Skeletal muscle satellite cell (primary cell): ENCODE measurements around the gene PRM1.
A peak's percentile ranks its signal among the peaks of the same experiment; 100 is the strongest.

Experiments used
- H3K27me3 ChIP-seq: 2 replicates; pipeline ENCODE4 v1.7.0; 2013; ENCODE audit warnings: low read length; ENCODE audit not compliant: control insufficient read depth, insufficient read depth
- H3K36me3 ChIP-seq: 2 replicates; pipeline ENCODE4 v1.7.0; 2013; ENCODE audit warnings: mild to moderate bottlenecking, control low read depth, low read length; ENCODE audit not compliant: insufficient read depth
- H3K4me1 ChIP-seq: 2 replicates; pipeline ENCODE4 v1.7.0; 2013; ENCODE audit warnings: low read length; ENCODE audit not compliant: control insufficient read depth, insufficient read depth
- H3K4me2 ChIP-seq: 2 replicates; pipeline ENCODE4 v1.7.0; 2013; ENCODE audit warnings: mild to moderate bottlenecking, low read length
- H3K4me3 ChIP-seq: 2 replicates; pipeline ENCODE4 v1.7.0; 2013; ENCODE audit warnings: low read length
- H3K9ac ChIP-seq: 2 replicates; pipeline ENCODE4 v1.7.0; 2013; ENCODE audit warnings: mild to moderate bottlenecking, low read depth, low read length, moderate library complexity
- H3K9me3 ChIP-seq: replicated peaks from 2 replicates; pipeline ENCODE4 v1.7.0; 2013; ENCODE audit warnings: mild to moderate bottlenecking, control low read depth, low read length

The PRM1 gene

DNA sequence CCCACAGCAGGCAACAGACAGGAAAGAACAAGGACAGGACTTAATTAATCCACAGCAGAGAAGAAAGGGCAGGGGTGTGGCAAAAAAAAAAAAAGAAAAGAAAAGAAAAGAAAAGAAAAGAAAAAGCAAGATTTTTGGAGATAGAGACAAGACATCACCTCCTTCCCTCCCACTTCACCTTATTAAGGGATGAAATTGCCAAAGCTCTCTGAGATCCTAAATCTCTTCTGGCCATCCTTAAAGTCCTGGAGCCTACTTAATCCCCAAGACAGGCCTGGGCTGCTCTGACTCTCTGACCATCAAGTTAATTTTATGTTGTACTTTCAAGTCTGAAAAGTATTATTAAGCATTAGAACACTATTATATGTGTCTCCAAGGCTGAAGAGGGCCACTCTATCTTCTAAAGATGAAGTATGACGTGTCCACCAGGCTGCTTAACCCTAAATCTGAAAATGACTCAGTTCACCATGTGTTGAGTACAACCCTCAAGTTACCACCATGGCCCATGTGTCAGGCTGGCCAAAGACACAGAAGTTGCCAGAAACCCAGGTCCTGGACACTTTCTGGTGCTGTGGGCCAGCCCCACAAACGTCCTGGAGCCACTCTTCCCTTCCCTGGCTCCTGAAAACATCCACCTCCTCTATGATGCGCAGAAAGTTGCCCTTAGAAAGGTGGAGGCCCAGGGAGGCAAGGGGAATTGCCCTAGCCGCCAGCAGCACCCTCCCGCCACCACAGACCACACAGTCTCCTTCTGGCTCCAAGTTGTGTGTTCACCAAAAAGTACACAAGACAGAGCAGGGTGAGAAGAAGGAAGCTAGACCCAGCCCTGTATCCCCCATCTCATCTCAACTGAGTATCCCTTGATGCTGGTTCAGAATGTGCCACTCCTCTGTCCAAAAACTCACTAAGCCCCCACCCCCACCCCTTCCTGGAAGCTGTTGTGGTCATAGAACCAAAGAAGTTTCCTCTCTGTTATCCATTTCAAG is 27.8 kb downstream of the PRM1 start:
- Histone ChIP-seq H3K4me3 (no peak overlapping the region), H3K27me3 (no peaks in the 10 kb centered on the region)

GRCh38 chr16:11252482-11252931 is 28.6 kb downstream of the PRM1 start:
- Histone ChIP-seq H3K36me3 (no peaks in the 10 kb centered on the region), H3K4me3 (no peak overlapping the region), H3K4me1 (peaks cover 18% of the 10 kb centered on the region)

More for the DNA sequence above, 27.8 kb downstream of the PRM1 start:
- Histone ChIP-seq H3K36me3 (no peaks in the 10 kb centered on the region), H3K9ac (no peak overlapping the region), H3K9me3 (no peaks in the 10 kb centered on the region), H3K4me2 (peak overlapping the region; percentile 96), H3K4me1 (peaks cover 18% of the 10 kb centered on the region)

DNA sequence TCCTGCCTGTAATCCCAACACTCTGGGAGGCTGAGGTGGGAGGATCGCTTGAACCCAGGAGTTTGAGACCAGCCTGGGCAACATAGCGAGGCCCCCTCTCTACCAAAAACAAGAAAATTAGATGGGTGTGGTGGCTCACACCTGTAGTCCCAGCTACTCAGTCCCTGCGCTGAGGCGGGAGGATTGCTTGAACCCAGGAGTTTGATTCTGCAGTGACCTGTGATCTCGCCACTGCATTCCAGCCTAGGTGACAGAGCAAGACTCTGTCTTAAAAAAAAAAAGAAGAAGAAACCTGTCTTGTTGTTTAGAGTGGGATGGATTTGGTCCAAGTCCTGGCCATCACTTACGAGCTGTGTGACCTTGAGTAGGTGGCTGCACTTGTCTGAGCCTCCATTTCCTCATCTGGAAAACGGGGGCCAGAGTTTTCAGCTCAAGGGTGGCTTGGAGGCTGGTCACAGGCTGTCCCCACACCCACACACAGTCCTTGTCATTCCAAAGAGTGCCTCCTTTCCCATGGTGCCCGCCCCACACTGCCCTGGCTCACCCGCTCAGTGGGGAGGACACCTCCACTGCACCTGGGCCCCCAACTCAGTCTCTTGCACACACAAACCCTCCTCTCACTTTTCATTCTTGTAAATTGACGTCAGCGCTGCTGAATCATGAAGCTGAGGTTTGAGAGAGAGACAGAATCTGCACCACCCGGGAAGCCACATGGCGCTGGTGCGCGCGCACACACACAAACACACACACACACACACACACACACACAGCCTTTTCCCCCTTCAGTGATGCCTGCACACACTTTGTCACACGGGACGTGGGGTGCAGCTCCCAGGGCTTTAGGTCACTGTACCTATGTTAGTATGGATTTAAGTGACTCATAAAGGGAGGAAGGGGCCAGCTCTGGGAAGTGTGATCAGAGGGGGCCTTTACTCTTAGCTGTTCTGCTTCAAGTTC is 29.3 kb downstream of the PRM1 start:
- Histone ChIP-seq H3K27me3 (no peaks in the 10 kb centered on the region), H3K4me2 (no peak overlapping the region), H3K4me3 (no peak overlapping the region), H3K4me1 (peaks cover 14% of the 10 kb centered on the region), H3K36me3 (no peaks in the 10 kb centered on the region), H3K9ac (no peak overlapping the region), H3K9me3 (no peaks in the 10 kb centered on the region)

More at GRCh38 chr16:11252482-11252931, 28.6 kb downstream of the PRM1 start:
- H3K9ac ChIP-seq, result no peak overlapping the region
- no peak overlapping the region for H3K4me2 ChIP-seq
- H3K27me3 ChIP-seq, result no peaks in the 10 kb centered on the region
- H3K9me3 ChIP-seq, result no peaks in the 10 kb centered on the region

GRCh38 chr16:11250786-11251524 is 30.2 kb downstream of the PRM1 start:
- Histone ChIP-seq H3K9ac (no peak overlapping the region), H3K36me3 (no peaks in the 10 kb centered on the region), H3K4me3 (no peak overlapping the region), H3K4me1 (peaks cover 13% of the 10 kb centered on the region), H3K4me2 (no peak overlapping the region), H3K9me3 (no peaks in the 10 kb centered on the region), H3K27me3 (no peaks in the 10 kb centered on the region)

GRCh38 chr16:11250091-11250785 is 30.9 kb downstream of the PRM1 start:
- Histone ChIP-seq H3K36me3 (no peaks in the 10 kb centered on the region), H3K4me2 (no peak overlapping the region), H3K4me3 (no peak overlapping the region), H3K27me3 (peaks cover 1% of the 10 kb centered on the region), H3K9me3 (no peaks in the 10 kb centered on the region), H3K9ac (no peak overlapping the region), H3K4me1 (peaks cover 13% of the 10 kb centered on the region)

GRCh38 chr16:11249233-11250061 is 31.7 kb downstream of the PRM1 start:
- no peaks in the 10 kb centered on the region for H3K36me3 ChIP-seq
- no peak overlapping the region for H3K9ac ChIP-seq
- no peaks in the 10 kb centered on the region for H3K9me3 ChIP-seq
- no peak overlapping the region for H3K4me2 ChIP-seq
- H3K4me3 ChIP-seq, result no peak overlapping the region
- peaks cover 3% of the 10 kb centered on the region for H3K27me3 ChIP-seq
- peaks cover 5% of the 10 kb centered on the region for H3K4me1 ChIP-seq

DNA sequence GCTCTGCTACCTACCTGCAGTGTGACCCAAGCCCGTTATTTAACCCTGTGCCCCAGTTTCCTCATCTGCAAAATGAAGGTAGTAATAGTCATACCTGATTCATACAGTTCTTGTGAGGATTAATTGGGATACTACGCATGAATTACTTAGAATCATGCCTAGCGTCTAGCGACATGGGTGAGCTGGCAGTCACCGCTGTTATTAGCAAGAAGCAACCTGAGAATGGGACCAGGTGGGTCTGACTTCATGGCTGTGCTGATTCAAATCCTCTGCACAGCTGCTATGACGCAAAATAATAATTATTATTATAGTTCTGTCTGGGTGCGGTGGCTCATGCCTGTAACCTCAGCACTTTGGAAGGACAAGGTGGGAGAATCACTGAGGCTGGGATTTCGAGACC is 33.0 kb downstream of the PRM1 start:
- no peaks in the 10 kb centered on the region for H3K36me3 ChIP-seq

GRCh38 chr16:11245988-11246387 is 35.1 kb downstream of the PRM1 start:
- no peaks in the 10 kb centered on the region for H3K4me1 ChIP-seq
- H3K9ac ChIP-seq, result no peak overlapping the region
- H3K4me2 ChIP-seq, result no peak overlapping the region
- no peak overlapping the region for H3K4me3 ChIP-seq
- peaks cover 22% of the 10 kb centered on the region for H3K27me3 ChIP-seq
- no peaks in the 10 kb centered on the region for H3K9me3 ChIP-seq
- no peaks in the 10 kb centered on the region for H3K36me3 ChIP-seq

More for the DNA sequence above, 33.0 kb downstream of the PRM1 start:
- H3K4me3 ChIP-seq, result no peak overlapping the region
- no peak overlapping the region for H3K9ac ChIP-seq
- H3K9me3 ChIP-seq, result no peaks in the 10 kb centered on the region
- H3K4me2 ChIP-seq, result no peak overlapping the region
- H3K4me1 ChIP-seq, result no peaks in the 10 kb centered on the region
- H3K27me3 ChIP-seq, result peaks cover 10% of the 10 kb centered on the region

DNA sequence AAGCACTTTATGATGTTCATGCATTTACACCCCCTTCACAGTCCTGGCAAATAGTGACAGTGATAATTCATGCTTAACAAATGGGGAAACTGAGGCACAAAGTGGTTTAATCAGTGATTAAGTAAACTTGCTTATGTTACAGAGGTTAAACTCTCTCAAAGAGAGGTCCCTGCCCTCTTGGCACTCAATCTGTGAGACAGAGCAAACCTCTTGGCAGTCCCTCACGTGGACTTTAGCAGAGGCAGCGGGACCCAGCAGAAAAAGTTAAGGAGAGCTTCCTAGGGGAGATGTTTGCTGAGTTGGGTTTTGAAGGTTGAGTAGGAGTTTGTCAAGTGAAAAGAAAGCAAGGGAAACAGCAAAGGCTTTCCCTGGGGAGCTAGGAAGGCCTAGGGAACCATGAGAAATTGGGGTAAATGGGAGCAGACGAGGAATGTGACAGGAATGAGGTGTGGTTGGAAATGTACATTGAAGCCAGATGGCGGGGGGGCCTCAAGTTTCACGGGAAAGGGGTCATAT is 35.9 kb downstream of the PRM1 start:
- H3K9ac ChIP-seq, result no peak overlapping the region
- no peak overlapping the region for H3K4me2 ChIP-seq
- no peaks in the 10 kb centered on the region for H3K4me1 ChIP-seq
- no peaks in the 10 kb centered on the region for H3K9me3 ChIP-seq
- peaks cover 22% of the 10 kb centered on the region for H3K27me3 ChIP-seq
- no peak overlapping the region for H3K4me3 ChIP-seq
- H3K36me3 ChIP-seq, result no peaks in the 10 kb centered on the region

DNA sequence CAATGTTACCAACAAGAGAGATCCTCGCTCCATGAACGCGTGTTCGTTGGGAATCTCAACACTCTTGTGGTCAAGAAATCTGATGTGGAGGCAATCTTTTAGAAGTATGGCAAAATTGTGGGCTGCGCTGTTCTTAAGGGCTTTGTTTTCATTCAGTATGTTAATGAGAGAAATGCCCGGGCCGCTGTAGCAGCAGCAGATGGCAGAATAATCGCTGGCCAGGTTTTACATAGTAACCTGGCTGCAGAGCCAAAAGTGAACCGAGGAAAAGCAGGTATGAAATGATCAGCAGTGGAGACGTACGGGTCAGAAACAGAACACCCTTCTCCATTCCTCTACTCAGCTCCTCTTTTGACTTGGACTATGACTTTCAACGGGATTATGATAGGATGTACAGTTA is 38.5 kb downstream of the PRM1 start:
- H3K4me1 ChIP-seq, result no peaks in the 10 kb centered on the region
- H3K4me2 ChIP-seq, result no peak overlapping the region
- no peak overlapping the region for H3K4me3 ChIP-seq
- peaks cover 22% of the 10 kb centered on the region for H3K27me3 ChIP-seq
- no peaks in the 10 kb centered on the region for H3K36me3 ChIP-seq
- H3K9me3 ChIP-seq, result no peaks in the 10 kb centered on the region
- no peak overlapping the region for H3K9ac ChIP-seq
